Activated naive CD4-positive, alpha-beta T cell treated with anti-CD3 and anti-CD28 coated beads, Interleukin-2, amount 50 U/mL, for 24 hours (primary cell): ENCODE results near the gene ANKRD31.
A peak's percentile ranks its signal among the peaks of the same experiment; 100 is the strongest.
"Not testable (repeated sequence)": the region's sequence is repeated elsewhere in the genome, so short reads cannot be mapped to it uniquely, and the experiment has no call there.

Experiments
- H3K27ac Mint-ChIP-seq: one replicate; pipeline ENCODE4 v1.8.0; 2021; ENCODE audit warnings: mild to moderate bottlenecking, mixed read lengths
- H3K27me3 Mint-ChIP-seq: one replicate; pipeline ENCODE4 v1.8.0; 2021; ENCODE audit warnings: mixed read lengths
- H3K36me3 Mint-ChIP-seq: one replicate; pipeline ENCODE4 v1.8.0; 2021; ENCODE audit warnings: mixed read lengths
- H3K4me1 Mint-ChIP-seq: one replicate; pipeline ENCODE4 v1.8.0; 2021; ENCODE audit warnings: mixed read lengths
- H3K4me3 Mint-ChIP-seq: one replicate; pipeline ENCODE4 v1.8.0; 2021; ENCODE audit warnings: mild to moderate bottlenecking, mixed read lengths
- H3K9me3 Mint-ChIP-seq: one replicate; pipeline ENCODE4 v1.8.0; 2021; ENCODE audit warnings: mixed read lengths

ANKRD31 gene

DNA sequence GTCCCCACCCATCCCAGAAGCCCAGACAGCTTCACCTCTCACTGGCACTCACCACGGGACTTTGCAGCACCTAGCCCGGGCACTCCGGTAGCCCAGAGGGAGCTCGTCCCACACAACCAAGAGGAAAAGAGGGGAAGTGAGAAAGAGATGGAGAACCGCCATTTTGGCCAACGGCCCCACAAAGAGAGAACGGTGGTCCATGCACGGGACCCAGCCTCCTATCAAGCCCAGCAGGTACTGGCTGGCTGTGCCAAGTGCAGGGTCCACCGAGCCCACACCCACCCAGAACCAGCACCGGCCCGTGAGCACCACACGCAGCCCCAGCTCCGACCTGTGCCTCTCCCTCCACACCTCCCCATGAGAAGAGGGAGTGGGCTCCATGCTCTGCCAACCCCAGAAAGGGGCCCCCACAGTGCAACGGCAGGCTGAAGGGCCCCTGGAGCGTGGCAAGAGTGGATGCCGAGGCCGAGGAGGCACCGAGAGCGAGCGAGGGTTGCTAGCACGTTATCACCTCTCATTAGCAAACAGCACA, 105.8 kb downstream of the ANKRD31 start:
- Mint-ChIP-seq H3K27ac (no peak overlapping the region), H3K4me3 (no peak overlapping the region), H3K27me3 (no peaks in the 10 kb centered on the region), H3K9me3 (peaks cover 8% of the 10 kb centered on the region), H3K4me1 (no peaks in the 10 kb centered on the region), H3K36me3 (peaks cover 7% of the 10 kb centered on the region)

DNA sequence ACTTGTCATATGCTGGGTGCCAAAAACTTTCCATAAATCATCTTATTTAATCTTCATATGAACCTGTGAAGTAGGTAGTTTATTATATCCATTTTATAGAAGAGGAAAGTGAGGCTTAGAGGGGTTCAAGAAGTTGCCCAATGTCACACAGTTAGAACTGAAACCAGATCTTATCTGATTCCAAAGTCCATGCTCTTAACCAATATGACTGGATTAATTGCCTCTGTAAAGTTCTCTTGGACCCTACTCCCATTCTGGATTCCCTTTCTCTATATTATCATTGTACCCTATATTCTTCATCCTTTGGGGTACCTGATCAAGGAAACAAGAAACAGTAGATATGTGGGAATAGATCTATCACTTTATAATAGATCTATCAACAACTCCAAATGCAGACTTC, 119.8 kb downstream of the ANKRD31 start:
- Mint-ChIP-seq H3K36me3 (no peaks in the 10 kb centered on the region), H3K27ac (no peak overlapping the region), H3K27me3 (no peaks in the 10 kb centered on the region), H3K4me3 (no peak overlapping the region), H3K4me1 (peaks cover 13% of the 10 kb centered on the region), H3K9me3 (no peaks in the 10 kb centered on the region)

DNA sequence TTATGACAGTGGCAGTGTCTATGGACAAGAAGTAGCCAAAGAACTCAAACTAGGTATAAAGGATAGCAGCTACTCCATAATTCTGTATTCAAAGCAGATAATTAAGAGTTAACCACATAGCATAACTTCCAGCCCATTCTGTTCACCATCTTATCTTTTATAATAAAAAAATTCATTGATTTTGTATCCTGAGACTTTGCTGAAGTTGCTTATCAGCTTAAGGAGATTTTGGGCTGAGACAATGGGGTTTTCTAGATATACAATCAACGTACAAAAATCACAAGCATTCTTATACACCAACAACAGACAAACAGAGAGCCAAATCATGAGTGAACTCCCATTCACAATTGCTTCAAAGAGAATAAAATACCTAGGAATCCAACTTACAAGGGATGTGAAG, 122.4 kb downstream of the ANKRD31 start:
- H3K4me1 Mint-ChIP-seq: peaks cover 32% of the 10 kb centered on the region
- not testable (repeated sequence) for H3K36me3 Mint-ChIP-seq, H3K4me3 Mint-ChIP-seq, H3K27me3 Mint-ChIP-seq, H3K9me3 Mint-ChIP-seq, H3K27ac Mint-ChIP-seq

DNA sequence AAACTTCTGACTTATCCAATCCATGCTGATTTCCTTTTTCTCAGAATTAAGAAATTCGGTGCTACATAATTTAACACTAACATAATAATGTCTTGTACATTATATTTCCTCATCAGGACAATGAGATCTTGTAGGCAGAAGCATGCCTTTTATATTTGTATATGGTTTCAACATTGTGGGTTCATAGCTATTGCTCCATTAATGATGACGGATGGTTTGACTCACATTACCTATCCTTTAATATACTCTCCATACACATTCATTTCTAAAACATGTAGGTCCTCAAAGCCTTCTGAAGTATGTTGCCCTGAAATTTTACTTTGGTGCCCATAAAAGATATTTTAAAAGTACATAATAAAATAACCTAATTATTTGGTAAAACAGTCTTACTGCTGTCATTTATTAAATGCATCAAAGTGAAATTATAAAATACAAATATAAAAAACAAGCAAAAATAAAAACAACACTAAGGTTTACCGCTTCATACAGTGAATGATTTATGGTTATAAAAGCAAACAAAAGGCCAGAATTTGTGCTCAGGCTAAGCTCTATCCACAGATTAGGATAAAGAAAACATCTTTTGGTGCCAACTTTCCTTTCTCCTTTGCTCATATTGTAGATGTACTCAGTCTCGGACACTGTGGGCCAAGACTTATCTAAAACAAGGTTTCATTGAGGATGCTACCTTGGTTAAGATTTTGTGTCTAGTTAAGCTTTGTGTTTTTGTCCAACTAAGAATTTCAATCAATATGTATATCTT, 123.1 kb downstream of the ANKRD31 start:
- Mint-ChIP-seq H3K4me3 (no peak overlapping the region), H3K9me3 (no peaks in the 10 kb centered on the region), H3K27me3 (no peaks in the 10 kb centered on the region), H3K36me3 (no peaks in the 10 kb centered on the region), H3K4me1 (peaks cover 40% of the 10 kb centered on the region), H3K27ac (no peak overlapping the region)

DNA sequence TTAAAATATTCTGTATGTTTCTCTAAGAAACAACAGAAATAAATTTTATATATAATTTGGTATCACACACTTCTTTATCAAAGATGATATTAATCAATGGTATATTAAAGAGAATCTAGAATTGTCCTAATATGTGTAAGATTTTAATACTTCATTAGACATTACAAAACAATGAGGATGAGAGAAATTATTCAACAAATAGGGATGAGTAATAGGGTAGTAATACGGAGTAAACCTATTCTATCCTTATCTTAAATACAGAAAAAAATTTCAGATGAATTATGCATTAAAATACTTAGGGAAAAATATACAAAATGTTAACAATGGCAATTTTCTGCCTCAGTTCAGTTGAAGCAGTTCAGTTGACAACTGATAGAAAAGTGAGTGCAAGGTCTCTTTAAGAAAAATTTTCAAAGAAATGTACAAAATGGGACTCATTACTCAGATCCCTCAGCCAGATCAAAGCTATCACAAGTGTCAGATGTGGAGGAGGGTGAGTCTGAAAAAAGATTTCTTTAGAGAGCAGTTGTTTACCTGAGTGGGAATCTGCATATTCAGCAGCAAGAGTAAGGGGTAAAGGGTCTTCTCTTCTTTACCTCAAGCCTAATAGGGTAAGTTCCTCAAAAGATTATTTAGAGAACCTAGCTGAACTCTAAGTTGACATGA, 127.6 kb downstream of the ANKRD31 start:
- Mint-ChIP-seq H3K9me3 (no peaks in the 10 kb centered on the region), H3K4me1 (peaks cover 45% of the 10 kb centered on the region), H3K4me3 (peak overlapping the region; percentile 1), H3K36me3 (no peaks in the 10 kb centered on the region), H3K27ac (peak overlapping the region; percentile 19), H3K27me3 (no peaks in the 10 kb centered on the region)

DNA sequence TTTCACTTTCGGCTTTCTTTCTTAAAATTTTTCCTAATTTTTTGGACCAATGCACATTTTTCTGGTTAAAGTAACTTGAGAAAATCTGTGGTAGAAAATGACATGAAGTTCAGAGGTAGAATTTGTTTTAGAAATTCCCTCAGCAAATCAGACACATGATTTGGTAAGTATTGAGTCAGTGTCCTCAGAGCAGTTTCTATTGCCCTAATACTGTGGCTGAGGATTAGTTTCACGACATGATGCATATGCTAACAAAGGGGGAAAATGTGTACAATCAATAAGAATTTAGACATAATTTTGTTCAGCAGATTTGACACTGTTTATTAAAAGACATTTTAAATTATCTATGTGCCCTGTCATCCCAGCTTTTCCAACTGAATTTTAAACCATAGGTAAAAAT, 128.2 kb downstream of the ANKRD31 start:
- Mint-ChIP-seq H3K27me3 (no peaks in the 10 kb centered on the region), H3K27ac (no peak overlapping the region), H3K9me3 (no peaks in the 10 kb centered on the region), H3K4me3 (no peak overlapping the region), H3K4me1 (peaks cover 45% of the 10 kb centered on the region), H3K36me3 (no peaks in the 10 kb centered on the region)

DNA sequence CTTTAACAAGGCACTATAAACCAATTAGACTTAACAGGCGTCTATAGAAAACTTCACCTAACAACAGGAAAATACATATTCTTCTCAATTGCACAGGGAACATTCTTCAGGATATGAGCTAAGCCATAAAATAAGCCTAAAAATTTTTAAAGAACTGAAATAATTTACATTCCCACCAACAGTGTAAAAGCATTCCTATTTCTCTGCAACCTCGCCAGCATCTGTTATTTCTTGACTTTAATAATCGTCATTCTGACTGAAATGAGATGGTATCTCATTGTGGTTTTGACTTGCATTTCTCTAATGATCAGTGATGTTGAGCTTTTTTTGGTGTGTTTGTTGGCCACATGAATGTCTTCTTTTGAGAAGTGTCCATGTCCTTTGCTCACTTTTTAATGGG, 140.7 kb downstream of the ANKRD31 start:
- not testable (repeated sequence) for H3K27me3 Mint-ChIP-seq, H3K9me3 Mint-ChIP-seq, H3K36me3 Mint-ChIP-seq, H3K4me3 Mint-ChIP-seq
- peak overlapping the region; percentile 8 for H3K27ac Mint-ChIP-seq
- H3K4me1 Mint-ChIP-seq: peaks cover 21% of the 10 kb centered on the region

DNA sequence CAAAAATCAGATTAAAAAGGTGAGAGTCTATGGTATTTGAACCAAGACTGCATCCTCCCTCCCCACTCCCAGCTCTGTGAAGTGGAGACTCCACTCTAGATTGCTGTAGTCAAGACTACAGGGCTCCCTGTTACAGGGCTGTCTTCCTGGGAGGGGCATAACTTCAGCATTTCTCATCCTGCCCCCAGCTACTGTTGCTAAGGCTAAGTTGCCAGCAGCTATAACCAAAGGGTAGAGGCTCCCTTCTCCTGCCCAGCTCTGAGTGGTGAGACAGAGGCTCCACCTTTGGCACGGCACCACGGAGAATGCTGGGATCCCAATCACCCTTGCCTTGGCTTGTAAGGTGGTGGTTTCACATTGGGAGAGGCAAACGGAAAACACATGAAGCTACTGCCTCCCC, 145.1 kb downstream of the ANKRD31 start:
- H3K27me3 Mint-ChIP-seq: no peaks in the 10 kb centered on the region
- no peak overlapping the region for H3K4me3 Mint-ChIP-seq
- peaks cover 42% of the 10 kb centered on the region for H3K4me1 Mint-ChIP-seq
- H3K27ac Mint-ChIP-seq: no peak overlapping the region
- no peaks in the 10 kb centered on the region for H3K9me3 Mint-ChIP-seq
- no peaks in the 10 kb centered on the region for H3K36me3 Mint-ChIP-seq

DNA sequence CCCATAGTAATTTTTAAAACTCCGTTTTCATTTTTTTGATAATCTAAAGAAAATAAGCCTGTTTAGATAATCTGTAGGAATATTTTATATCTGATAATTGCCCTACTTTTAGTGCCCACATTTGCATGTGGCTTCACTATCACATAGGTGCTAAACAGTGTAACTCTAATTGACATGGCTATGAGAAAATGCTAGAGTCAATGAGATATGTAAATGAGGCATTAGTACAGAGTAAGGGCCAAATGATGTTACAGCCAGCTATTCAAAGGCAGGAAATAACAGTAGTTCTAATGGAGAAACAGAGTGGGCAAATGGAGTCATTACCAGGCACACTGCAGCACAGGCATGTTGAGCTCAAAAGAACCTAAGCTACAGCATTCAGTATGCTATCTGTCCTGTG, 147.0 kb downstream of the ANKRD31 start:
- Mint-ChIP-seq H3K27me3 (no peaks in the 10 kb centered on the region), H3K27ac (no peak overlapping the region), H3K9me3 (no peaks in the 10 kb centered on the region), H3K4me3 (no peak overlapping the region), H3K4me1 (peaks cover 26% of the 10 kb centered on the region), H3K36me3 (no peaks in the 10 kb centered on the region)

DNA sequence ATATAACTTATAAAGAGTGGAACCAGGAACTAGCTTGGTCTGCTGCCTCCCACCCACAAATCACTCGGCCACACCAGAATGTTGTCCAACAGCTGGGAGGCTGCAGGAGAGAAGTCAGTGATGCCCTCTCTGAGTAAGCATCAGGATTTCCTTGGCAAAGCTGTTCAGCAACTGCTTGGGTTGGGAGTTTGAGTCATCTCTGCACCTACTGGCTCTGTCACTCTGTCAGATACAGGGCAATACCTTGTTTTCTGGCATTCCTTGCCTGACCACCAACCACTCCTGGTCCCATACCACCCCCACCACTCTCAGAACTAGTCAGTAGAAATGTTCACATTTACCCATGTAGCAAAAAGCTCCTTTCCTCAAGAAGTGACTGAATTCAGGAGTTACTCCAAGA, 147.5 kb downstream of the ANKRD31 start:
- no peak overlapping the region for H3K4me3 Mint-ChIP-seq

DNA sequence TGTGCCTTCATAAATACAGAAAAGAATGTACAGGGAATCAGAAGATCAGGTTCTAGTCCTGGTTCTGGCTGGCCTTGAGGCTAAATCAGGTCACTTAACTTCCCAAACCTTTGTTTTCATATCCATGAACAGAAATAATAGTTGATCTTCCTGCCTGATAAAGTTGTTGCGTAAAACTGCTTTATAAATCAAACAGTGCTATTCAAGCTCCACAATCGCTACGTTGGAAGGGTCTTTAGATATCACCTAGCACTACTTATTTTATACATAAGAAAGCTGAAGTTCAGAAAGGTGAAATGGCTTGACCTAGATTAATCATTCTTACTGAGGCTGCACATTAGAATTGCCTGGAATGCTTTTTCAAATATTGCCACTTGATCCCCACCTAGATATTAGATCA, 148.0 kb downstream of the ANKRD31 start:
- H3K4me3 Mint-ChIP-seq: no peak overlapping the region
- no peaks in the 10 kb centered on the region for H3K27me3 Mint-ChIP-seq
- no peaks in the 10 kb centered on the region for H3K9me3 Mint-ChIP-seq
- no peak overlapping the region for H3K27ac Mint-ChIP-seq
- peaks cover 21% of the 10 kb centered on the region for H3K4me1 Mint-ChIP-seq
- H3K36me3 Mint-ChIP-seq: no peaks in the 10 kb centered on the region

More for the DNA sequence above, 147.5 kb downstream of the ANKRD31 start:
- Mint-ChIP-seq H3K27ac (no peak overlapping the region), H3K27me3 (no peaks in the 10 kb centered on the region), H3K9me3 (no peaks in the 10 kb centered on the region), H3K4me1 (peaks cover 21% of the 10 kb centered on the region), H3K36me3 (no peaks in the 10 kb centered on the region)

DNA sequence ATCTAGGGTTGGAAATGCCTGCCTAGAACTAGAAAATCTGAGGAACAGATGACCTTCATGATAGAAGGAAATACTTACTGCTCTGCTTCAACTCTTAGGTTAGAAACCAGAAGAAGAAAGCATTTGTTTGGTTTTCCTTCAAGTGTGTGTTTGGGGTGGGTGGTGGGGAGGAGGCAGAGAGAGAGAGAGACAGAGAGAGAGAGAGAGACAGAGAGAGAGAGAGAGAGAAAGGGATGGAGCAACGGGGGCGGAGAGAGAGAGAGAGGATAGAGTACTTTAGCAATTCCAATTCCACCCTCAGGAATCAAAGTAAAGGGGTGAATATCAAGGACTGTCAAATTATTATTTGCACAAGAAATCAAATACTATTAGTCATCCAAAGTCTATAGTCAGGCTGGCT, 155.2 kb downstream of the ANKRD31 start:
- peaks cover 17% of the 10 kb centered on the region for H3K4me1 Mint-ChIP-seq
- H3K27me3 Mint-ChIP-seq: no peaks in the 10 kb centered on the region
- H3K27ac Mint-ChIP-seq: no peak overlapping the region
- no peaks in the 10 kb centered on the region for H3K36me3 Mint-ChIP-seq
- no peak overlapping the region for H3K4me3 Mint-ChIP-seq
- no peaks in the 10 kb centered on the region for H3K9me3 Mint-ChIP-seq

DNA sequence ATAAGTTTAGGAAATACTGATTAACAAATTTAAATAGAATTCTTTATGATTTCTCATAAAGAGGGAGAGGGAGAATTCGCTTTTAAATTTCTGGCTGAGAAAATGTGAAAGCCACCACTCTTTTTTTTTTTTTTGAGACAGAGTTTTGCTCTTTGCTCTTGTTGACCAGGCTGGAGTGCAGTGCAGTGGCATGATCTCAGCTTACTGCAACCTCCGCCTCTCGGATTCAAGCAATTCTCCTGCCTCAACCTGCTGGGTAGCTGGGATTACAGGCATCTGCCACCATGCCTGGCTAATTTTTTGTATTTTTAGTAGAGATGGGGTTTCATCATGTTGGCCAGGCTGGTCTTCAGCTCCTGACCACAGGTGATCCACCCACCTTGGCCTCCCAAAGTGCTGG, 157.3 kb downstream of the ANKRD31 start:
- H3K36me3 Mint-ChIP-seq, H3K4me3 Mint-ChIP-seq, H3K27ac Mint-ChIP-seq, H3K9me3 Mint-ChIP-seq, H3K27me3 Mint-ChIP-seq: not testable (repeated sequence)
- peaks cover 34% of the 10 kb centered on the region for H3K4me1 Mint-ChIP-seq

DNA sequence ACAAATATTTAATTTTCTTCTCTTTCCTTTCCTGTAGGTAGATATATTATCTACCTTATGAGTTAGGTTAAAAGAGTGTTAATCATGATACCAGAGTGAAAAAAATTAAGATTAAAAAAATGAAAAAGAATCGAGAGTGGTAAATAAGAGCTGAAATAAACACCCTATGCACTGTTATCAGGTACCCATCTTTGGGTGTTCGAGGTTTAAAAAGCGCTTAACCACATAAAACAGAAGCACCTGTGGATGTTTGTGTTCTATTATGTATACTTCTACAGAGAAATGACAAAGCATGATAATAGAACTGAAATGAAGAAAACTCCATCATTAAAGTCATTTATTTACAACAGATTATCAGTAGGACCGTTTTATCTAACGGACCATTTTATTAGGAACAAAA, 158.7 kb downstream of the ANKRD31 start:
- H3K4me1 Mint-ChIP-seq: peaks cover 37% of the 10 kb centered on the region

DNA sequence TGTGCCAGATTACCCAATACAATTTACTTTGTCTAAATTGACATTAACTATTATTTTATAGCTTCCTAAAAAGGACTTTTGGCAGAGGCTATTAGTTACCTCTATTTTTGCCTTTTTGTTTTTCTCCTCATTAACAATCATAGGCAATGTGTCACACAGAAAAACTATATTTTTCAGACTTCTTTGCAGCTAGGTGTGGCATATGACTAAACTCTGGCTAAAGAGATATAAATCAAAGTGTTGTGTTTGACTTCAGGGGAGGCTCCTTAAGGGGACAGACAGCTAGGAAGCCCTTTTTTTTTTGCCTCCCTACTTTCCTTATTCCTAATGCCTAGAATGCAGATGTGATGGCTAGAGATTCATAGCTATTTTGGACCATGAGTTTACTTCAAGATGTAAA, 164.6 kb downstream of the ANKRD31 start:
- Mint-ChIP-seq H3K4me1 (peaks cover 25% of the 10 kb centered on the region), H3K4me3 (no peak overlapping the region), H3K27me3 (no peaks in the 10 kb centered on the region), H3K9me3 (no peaks in the 10 kb centered on the region), H3K36me3 (no peaks in the 10 kb centered on the region), H3K27ac (no peak overlapping the region)

More for the DNA sequence above, 158.7 kb downstream of the ANKRD31 start:
- Mint-ChIP-seq H3K9me3 (no peaks in the 10 kb centered on the region), H3K4me3 (no peak overlapping the region), H3K27me3 (no peaks in the 10 kb centered on the region), H3K36me3 (no peaks in the 10 kb centered on the region), H3K27ac (no peak overlapping the region)

DNA sequence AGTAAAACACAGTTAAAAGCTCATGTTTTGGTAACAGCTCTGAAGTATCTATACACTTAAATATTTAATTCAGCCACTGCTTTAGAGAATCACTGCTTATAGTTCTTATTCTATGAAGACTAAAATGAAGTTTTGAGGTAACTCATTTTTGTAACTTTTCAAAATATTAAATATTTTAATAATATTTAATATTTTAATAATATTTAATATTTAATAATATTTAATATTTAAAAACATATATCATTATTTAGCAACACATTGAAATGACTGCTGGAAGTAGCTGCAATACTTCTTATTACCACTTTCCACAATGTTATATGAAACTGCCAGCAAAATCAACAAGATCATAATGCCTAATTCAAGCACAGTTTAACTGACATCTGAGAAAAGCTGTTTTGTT, 165.6 kb downstream of the ANKRD31 start:
- H3K4me3 Mint-ChIP-seq: no peak overlapping the region
- H3K4me1 Mint-ChIP-seq: peaks cover 30% of the 10 kb centered on the region
- H3K9me3 Mint-ChIP-seq: no peaks in the 10 kb centered on the region
- H3K27me3 Mint-ChIP-seq: no peaks in the 10 kb centered on the region
- no peak overlapping the region for H3K27ac Mint-ChIP-seq
- no peaks in the 10 kb centered on the region for H3K36me3 Mint-ChIP-seq
